Activated naive CD8-positive, alpha-beta T cell (primary cell): ENCODE data around the gene CHRM3.
"Not testable (repeated sequence)": the region's sequence is repeated elsewhere in the genome, so short reads cannot be mapped to it uniquely, and the experiment has no call there.

Experiments used
- H3K27ac Mint-ChIP-seq: one replicate; pipeline ENCODE4 v1.8.0; 2021; ENCODE audit warnings: mixed read lengths
- H3K27me3 Mint-ChIP-seq: one replicate; pipeline ENCODE4 v1.8.0; 2021; ENCODE audit warnings: mixed read lengths
- H3K36me3 Mint-ChIP-seq: one replicate; pipeline ENCODE4 v1.8.0; 2021; ENCODE audit warnings: mixed read lengths
- H3K4me1 Mint-ChIP-seq: one replicate; pipeline ENCODE4 v1.8.0; 2021; ENCODE audit warnings: low read depth, mixed read lengths
- H3K4me3 Mint-ChIP-seq: one replicate; pipeline ENCODE4 v1.8.0; 2021; ENCODE audit warnings: mild to moderate bottlenecking, mixed read lengths
- H3K9me3 Mint-ChIP-seq: one replicate; pipeline ENCODE4 v1.8.0; 2021; ENCODE audit warnings: low read depth, mixed read lengths

The CHRM3 gene

DNA sequence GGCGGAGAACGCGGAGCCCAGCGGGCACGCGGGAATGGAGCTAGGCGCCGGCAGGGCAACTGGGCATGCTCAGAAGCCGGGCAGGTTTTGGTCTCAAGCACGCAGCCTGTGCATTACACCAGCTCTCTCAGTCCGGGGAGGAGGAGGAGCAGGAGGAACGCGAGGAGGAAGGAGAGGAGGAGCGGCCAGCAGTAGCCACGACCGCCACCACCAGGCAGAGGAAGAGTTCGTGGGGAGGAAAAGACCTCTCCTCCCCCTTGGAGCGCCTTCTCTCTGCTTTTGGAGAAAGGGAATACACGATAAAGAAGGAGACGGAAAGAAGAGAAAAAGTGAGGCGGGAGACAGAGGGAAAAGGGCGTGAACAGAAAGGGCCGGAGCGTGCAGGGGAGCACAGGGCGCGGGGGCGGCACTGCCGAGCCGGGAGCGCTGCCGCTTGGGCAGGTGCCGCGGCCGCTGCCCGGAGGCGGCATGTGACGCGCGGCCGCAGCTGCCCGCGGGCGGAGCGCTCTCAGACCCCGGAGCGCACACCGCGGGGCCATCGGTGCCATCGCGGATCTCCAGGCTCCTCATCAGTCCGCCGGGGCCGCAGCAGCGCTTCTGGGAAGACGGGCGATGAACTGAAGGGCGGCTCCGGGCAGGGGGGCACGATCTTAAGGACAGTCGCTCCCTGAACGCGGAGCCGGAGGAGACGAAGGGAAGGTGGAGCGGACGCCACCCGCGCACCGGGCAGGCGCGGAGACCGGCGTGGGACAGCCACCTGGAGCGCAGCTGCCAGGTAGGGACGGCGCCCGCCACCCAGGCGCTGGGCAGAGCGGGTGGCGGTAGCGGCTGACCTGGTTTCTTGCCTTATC lies at the start of gene CHRM3:
TSS of gene CHRM3 (plus strand) at position 116 of the 851 bp plus-strand sequence. CDS start 520,884 bp downstream, outside the sequence.
- peaks cover 43% of the 10 kb centered on the region for H3K27me3 Mint-ChIP-seq
- peaks cover 26% of the 10 kb centered on the region for H3K4me1 Mint-ChIP-seq
- no peak within 1 kb of the TSS for H3K27ac Mint-ChIP-seq
- no peaks in the 10 kb centered on the region for H3K36me3 Mint-ChIP-seq
- peak within 1 kb of the TSS; percentile 85 for H3K4me3 Mint-ChIP-seq
- no peaks in the 10 kb centered on the region for H3K9me3 Mint-ChIP-seq

- peaks cover 2% of the 10 kb centered on the region for H3K27me3 Mint-ChIP-seq
- no peak overlapping the region for H3K4me3 Mint-ChIP-seq
Observed at GRCh38 chr1:239337799-239338430, 48.5 kb upstream of the CHRM3 start.

DNA sequence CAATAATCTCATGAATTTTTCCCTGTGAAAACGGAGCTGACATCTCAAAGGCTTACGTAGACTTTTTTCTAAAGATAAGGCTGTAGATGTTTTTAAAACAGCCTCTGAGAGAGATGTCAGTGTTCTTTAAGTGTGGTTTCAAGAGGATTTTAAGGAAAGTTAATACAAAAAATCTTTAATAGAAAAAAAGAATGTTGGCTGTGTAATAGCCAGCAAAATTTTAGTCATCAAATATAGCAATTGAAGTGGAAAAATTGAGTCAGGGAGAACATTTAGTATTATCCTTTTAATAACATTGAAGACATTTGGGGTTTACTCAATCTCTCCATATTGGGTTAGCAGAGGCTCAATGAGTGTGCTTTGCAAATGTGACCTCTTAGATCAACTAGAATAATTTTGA lies 38.6 kb upstream of the CHRM3 start:
- H3K4me3 Mint-ChIP-seq: no peak overlapping the region
- H3K4me1 Mint-ChIP-seq: no peaks in the 10 kb centered on the region
- H3K27me3 Mint-ChIP-seq: no peaks in the 10 kb centered on the region
- H3K9me3 Mint-ChIP-seq: no peaks in the 10 kb centered on the region
- no peaks in the 10 kb centered on the region for H3K36me3 Mint-ChIP-seq
- no peak overlapping the region for H3K27ac Mint-ChIP-seq

More at GRCh38 chr1:239337799-239338430, 48.5 kb upstream of the CHRM3 start:
- H3K27ac Mint-ChIP-seq: no peak overlapping the region
- no peaks in the 10 kb centered on the region for H3K9me3 Mint-ChIP-seq
- no peaks in the 10 kb centered on the region for H3K4me1 Mint-ChIP-seq
- H3K36me3 Mint-ChIP-seq: no peaks in the 10 kb centered on the region

DNA sequence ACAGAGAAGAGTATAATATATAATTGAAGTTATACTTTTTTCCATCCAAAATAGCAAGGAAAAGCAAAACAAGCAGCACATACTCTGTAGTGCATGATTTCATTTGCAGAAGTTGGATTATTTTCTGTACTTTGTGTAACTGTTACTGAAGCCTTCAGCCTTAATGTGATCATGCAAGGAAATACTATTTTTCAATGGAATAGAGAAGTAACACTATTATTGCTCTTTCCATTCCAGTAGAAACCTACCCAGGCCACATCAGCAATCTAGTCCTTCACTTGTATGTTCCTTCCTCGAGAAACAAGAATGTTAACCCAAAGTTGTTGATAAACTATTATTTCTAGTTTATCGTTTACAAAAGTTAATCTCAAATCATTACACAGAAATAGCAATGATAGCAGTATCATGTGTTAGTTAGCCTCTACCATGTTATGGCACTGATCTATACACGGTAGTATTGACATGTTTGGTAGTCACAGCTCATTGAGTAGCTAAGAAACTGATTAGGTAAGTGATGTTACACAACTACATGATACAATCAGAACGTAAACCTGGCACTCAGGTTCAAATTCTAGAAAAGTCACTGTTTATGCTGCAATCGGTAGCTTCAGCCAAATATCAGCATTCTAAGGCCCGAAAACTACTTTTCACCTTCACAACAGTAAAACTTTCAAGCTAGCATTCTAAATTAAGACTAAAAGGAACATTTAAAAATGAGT lies 37.6 kb upstream of the CHRM3 start:
- Mint-ChIP-seq H3K9me3 (no peaks in the 10 kb centered on the region), H3K36me3 (no peaks in the 10 kb centered on the region), H3K4me1 (no peaks in the 10 kb centered on the region), H3K27me3 (no peaks in the 10 kb centered on the region), H3K27ac (no peak overlapping the region), H3K4me3 (no peak overlapping the region)

- no peaks in the 10 kb centered on the region for H3K27me3 Mint-ChIP-seq
- no peak overlapping the region for H3K27ac Mint-ChIP-seq
- H3K36me3 Mint-ChIP-seq: no peaks in the 10 kb centered on the region
- H3K4me1 Mint-ChIP-seq: no peaks in the 10 kb centered on the region
- H3K4me3 Mint-ChIP-seq: no peak overlapping the region
- H3K9me3 Mint-ChIP-seq: no peaks in the 10 kb centered on the region
Observed at GRCh38 chr1:239349699-239350098, 36.7 kb upstream of the CHRM3 start.

- H3K9me3 Mint-ChIP-seq: no peaks in the 10 kb centered on the region
- H3K36me3 Mint-ChIP-seq: no peaks in the 10 kb centered on the region
- H3K4me1 Mint-ChIP-seq: no peaks in the 10 kb centered on the region
- H3K27me3 Mint-ChIP-seq: peaks cover 2% of the 10 kb centered on the region
- no peak overlapping the region for H3K27ac Mint-ChIP-seq
- H3K4me3 Mint-ChIP-seq: no peak overlapping the region
Observed at GRCh38 chr1:239353536-239353935, 32.8 kb upstream of the CHRM3 start.

- H3K4me3 Mint-ChIP-seq: no peak overlapping the region
- H3K36me3 Mint-ChIP-seq: no peaks in the 10 kb centered on the region
- no peaks in the 10 kb centered on the region for H3K4me1 Mint-ChIP-seq
- no peak overlapping the region for H3K27ac Mint-ChIP-seq
- peaks cover 2% of the 10 kb centered on the region for H3K27me3 Mint-ChIP-seq
- H3K9me3 Mint-ChIP-seq: no peaks in the 10 kb centered on the region
Observed at GRCh38 chr1:239354231-239354630, 32.1 kb upstream of the CHRM3 start.

- H3K4me1 Mint-ChIP-seq: no peaks in the 10 kb centered on the region
- H3K4me3 Mint-ChIP-seq: no peak overlapping the region
- H3K9me3 Mint-ChIP-seq: no peaks in the 10 kb centered on the region
- peaks cover 2% of the 10 kb centered on the region for H3K27me3 Mint-ChIP-seq
- H3K36me3 Mint-ChIP-seq: no peaks in the 10 kb centered on the region
- H3K27ac Mint-ChIP-seq: no peak overlapping the region
Observed at GRCh38 chr1:239357867-239358266, 28.5 kb upstream of the CHRM3 start.

DNA sequence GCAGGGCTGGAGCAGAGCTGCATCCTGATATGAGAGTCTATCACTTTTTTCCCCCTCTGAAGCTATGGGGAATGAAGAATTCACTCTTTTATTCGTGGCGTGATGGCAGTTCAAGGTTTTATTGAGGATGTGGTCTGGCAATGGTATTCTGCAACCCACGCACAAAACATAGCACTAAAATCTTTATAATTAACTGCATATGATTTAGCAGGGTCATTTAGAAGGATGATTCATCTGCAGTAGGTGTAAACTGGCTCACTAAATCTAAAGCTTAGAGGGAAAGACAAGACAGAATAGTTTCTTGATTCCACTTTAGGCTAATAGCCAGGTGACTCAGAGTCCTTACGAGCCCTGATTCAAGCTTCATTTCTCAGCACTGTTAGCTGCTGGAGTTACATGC lies 25.0 kb upstream of the CHRM3 start:
- Mint-ChIP-seq H3K36me3 (no peaks in the 10 kb centered on the region), H3K27me3 (peaks cover 2% of the 10 kb centered on the region), H3K27ac (no peak overlapping the region), H3K4me1 (no peaks in the 10 kb centered on the region), H3K9me3 (no peaks in the 10 kb centered on the region), H3K4me3 (no peak overlapping the region)

DNA sequence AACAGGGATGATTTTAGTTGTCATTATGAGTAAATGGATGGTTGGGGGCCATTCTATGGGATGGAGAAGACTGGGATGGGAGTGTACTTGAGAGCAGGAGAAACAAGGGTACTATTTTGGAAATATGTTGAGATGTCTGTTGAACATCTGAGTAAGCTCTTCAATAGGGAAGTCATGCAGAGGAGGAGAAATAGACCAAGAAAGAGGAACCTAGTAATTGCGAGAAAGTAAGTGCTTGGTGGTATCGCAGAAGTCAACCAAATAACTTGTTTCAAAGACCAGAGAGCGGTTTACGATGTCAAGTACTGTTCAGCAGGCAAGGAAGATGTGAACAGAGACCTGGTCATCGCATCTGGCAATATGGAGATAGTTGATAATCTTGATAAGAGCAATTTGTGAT lies 22.4 kb upstream of the CHRM3 start:
- no peaks in the 10 kb centered on the region for H3K9me3 Mint-ChIP-seq
- H3K4me1 Mint-ChIP-seq: no peaks in the 10 kb centered on the region
- no peak overlapping the region for H3K4me3 Mint-ChIP-seq
- H3K36me3 Mint-ChIP-seq: no peaks in the 10 kb centered on the region
- H3K27ac Mint-ChIP-seq: no peak overlapping the region
- no peaks in the 10 kb centered on the region for H3K27me3 Mint-ChIP-seq

DNA sequence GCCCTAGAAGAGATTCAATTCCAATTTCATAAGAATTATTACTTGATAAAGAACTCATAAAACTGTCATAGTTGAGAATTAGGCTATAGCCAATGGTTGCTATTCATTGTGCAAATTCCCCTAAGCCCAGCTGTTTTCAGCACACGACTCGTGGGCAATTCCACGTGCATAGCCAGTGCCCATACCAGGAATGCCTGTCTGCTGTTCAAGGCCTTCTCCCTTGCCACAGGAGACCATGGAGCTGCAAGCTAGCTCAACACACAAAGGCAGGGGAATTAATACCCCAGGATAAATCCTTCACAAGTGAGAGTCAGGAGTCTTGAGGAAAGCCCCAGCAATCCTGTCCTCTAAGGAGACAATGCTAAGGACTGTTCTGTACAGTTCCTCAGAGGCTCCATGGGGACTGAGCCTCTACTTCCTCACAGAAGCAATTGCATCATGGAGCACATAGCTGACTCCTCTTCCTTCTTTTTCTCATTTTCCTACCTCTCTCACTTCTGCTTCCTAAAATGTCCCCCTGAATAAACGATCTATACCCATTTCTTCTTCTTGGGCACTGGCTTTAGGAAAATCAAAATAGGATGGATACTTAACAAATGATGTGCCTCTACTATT lies 19.1 kb upstream of the CHRM3 start:
- no peaks in the 10 kb centered on the region for H3K4me1 Mint-ChIP-seq

DNA sequence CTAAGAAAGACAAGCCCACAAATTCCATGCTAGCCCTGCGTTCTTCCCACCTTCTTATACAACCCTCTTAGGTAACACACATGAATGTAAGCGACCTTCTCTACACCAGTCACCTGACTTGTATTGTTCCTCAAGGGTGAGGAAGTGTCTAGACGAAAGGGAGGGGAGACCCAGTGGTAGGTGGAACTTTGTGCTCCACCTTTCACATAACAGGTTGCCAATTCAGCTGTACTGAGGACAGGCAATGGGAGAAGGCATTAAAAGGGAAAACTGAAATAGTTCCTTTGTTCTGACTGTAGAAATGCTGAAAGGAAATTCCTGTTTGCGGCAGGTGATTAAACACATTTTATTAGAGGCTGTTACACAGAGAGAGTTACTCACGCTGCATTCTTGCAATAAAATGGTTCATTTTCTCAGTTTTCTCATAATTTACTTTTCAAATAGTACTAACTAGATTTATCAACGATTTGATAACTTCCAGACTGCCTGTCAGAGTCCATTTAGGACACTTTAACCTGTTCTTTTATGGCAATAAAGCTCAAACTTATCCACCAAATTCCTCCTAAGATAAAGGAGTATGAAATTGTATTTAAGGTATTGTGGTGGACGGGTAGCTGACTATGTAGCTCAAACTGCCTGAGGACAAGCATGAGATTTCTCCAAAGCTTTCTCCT lies 17.8 kb upstream of the CHRM3 start:
- peaks cover 8% of the 10 kb centered on the region for H3K27me3 Mint-ChIP-seq
- H3K9me3 Mint-ChIP-seq: peaks cover 3% of the 10 kb centered on the region
- no peak overlapping the region for H3K4me3 Mint-ChIP-seq
- H3K27ac Mint-ChIP-seq: no peak overlapping the region
- H3K4me1 Mint-ChIP-seq: no peaks in the 10 kb centered on the region
- no peaks in the 10 kb centered on the region for H3K36me3 Mint-ChIP-seq

More for the DNA sequence above, 19.1 kb upstream of the CHRM3 start:
- Mint-ChIP-seq H3K27ac (no peak overlapping the region), H3K27me3 (peaks cover 8% of the 10 kb centered on the region), H3K9me3 (peaks cover 3% of the 10 kb centered on the region), H3K36me3 (no peaks in the 10 kb centered on the region), H3K4me3 (no peak overlapping the region)

GRCh38 chr1:239370869-239371268 lies 15.5 kb upstream of the CHRM3 start:
- peaks cover 11% of the 10 kb centered on the region for H3K27me3 Mint-ChIP-seq
- not testable (repeated sequence) for H3K9me3 Mint-ChIP-seq, H3K27ac Mint-ChIP-seq, H3K4me3 Mint-ChIP-seq, H3K4me1 Mint-ChIP-seq, H3K36me3 Mint-ChIP-seq

- no peaks in the 10 kb centered on the region for H3K9me3 Mint-ChIP-seq
- no peak overlapping the region for H3K4me3 Mint-ChIP-seq
- H3K4me1 Mint-ChIP-seq: peaks cover 19% of the 10 kb centered on the region
Observed at GRCh38 chr1:239382666-239383065, 3.7 kb upstream of the CHRM3 start.

More at GRCh38 chr1:239382666-239383065, 3.7 kb upstream of the CHRM3 start:
- peaks cover 19% of the 10 kb centered on the region for H3K27me3 Mint-ChIP-seq
- H3K27ac Mint-ChIP-seq: no peak overlapping the region
- H3K36me3 Mint-ChIP-seq: no peaks in the 10 kb centered on the region
